Measurements from ENCODE around the gene PTPN2.

DNA sequence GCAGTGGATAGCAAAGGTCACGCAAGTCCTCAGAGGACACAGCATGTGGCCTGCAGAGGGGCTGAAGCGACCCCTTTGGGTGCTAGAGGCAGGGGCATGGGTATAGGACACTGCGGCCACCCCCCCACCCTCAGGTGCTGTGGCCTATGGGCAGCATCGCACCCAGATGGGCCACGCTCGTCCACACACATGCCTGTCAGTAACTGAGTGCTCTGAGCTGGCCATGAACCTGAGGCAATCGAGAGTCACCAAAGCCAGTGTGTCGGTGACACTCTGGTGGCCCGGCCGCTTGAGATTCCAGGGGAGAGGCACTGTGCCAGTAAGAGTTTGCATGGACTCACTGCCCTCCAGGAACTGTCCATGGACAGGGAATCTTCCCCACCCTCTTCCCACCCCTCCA is 22.7 kb upstream of the PTPN2 start:
- TF ChIP-seq TAL1 (IDR thresholded peaks at IDR 0.05) (no peak), KAT8 (IDR thresholded peaks at IDR 0.05; ENCODE audit: low read depth) (no peak), RFX5 (IDR thresholded peaks at IDR 0.05; ENCODE audit: low read depth, low read length) (no peak), ELF1 (tag; IDR thresholded peaks at IDR 0.05) (no peak), E2F3 (CRISPR knock-in tag; IDR thresholded peaks at IDR 0.05) (no peak)
- TF ChIP-seq, protein P1, sequence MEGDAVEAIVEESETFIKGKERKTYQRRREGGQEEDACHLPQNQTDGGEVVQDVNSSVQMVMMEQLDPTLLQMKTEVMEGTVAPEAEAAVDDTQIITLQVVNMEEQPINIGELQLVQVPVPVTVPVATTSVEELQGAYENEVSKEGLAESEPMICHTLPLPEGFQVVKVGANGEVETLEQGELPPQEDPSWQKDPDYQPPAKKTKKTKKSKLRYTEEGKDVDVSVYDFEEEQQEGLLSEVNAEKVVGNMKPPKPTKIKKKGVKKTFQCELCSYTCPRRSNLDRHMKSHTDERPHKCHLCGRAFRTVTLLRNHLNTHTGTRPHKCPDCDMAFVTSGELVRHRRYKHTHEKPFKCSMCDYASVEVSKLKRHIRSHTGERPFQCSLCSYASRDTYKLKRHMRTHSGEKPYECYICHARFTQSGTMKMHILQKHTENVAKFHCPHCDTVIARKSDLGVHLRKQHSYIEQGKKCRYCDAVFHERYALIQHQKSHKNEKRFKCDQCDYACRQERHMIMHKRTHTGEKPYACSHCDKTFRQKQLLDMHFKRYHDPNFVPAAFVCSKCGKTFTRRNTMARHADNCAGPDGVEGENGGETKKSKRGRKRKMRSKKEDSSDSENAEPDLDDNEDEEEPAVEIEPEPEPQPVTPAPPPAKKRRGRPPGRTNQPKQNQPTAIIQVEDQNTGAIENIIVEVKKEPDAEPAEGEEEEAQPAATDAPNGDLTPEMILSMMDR (IDR thresholded peaks at IDR 0.05 in 2 of 3, conservative IDR thresholded peaks at IDR 0.05 in 1 of 3; ENCODE audit: insufficient read depth in 2 of 3, low read depth in 1 of 3, low read length in 3 of 3): no peak

Measured in K562 (cell line).